Activated CD4-positive, alpha-beta T cell treated with anti-CD3 and anti-CD28 coated beads, Interleukin-2, amount 10 ng/mL, durations not matched to agents 7 days and 5 days (primary cell): ENCODE data around the gene SHC4. TPM values are rescaled to one million over a fixed set of nuclear protein-coding genes. Genes with fewer than 3 reads are reported as not detected.

ENCODE experiments used
- CTCF ChIA-PET: fragments of 350-600 bp; sonication (Branson Sonifier 250); formaldehyde crosslinking; loops from one replicate; lab custom pipeline; 2021; ENCODE audit warnings: antibody characterized with exemption; lab: Charles Lee
- POLR2A ChIA-PET: fragments of 350-600 bp; sonication (Branson Sonifier 250); formaldehyde crosslinking; loops from one replicate; lab custom pipeline; 2021; ENCODE audit warnings: antibody characterized with exemption; lab: Charles Lee
- DNase-seq: peaks from one replicate; pipeline ENCODE4 v3.0.0-alpha.2; 2020
- H3K27ac Mint-ChIP-seq: one replicate; pipeline ENCODE4 v1.8.0; 2021; ENCODE audit warnings: mild to moderate bottlenecking, moderate library complexity, mixed read lengths
- H3K27me3 Mint-ChIP-seq: one replicate; pipeline ENCODE4 v1.8.0; 2021; ENCODE audit warnings: mixed read lengths
- H3K36me3 Mint-ChIP-seq: one replicate; pipeline ENCODE4 v1.8.0; 2021; ENCODE audit warnings: low read depth, mixed read lengths
- H3K4me1 Mint-ChIP-seq: one replicate; pipeline ENCODE4 v1.8.0; 2021; ENCODE audit warnings: mixed read lengths
- H3K4me3 Mint-ChIP-seq: one replicate; pipeline ENCODE4 v1.8.0; 2021; ENCODE audit warnings: mild to moderate bottlenecking, moderate library complexity, mixed read lengths
- H3K9me3 Mint-ChIP-seq: one replicate; pipeline ENCODE4 v1.8.0; 2021; ENCODE audit warnings: mixed read lengths
- total RNA-seq, 2 experiments: library from RNA; stranded (reverse); gene quantifications; one replicate each; pipeline ENCODE4 v1.2.3, GENCODE V29; 2021

SHC4 gene
- total RNA-seq, 2 experiments from 2014 or later = 0.30 to 0.46 TPM

- CTCF ChIA-PET = no interaction called here
- Mint-ChIP-seq H3K27ac (no peak overlapping the region), H3K9me3 (peaks cover 9% of the 10 kb centered on the region), H3K27me3 (no peaks in the 10 kb centered on the region), H3K36me3 (peaks cover 59% of the 10 kb centered on the region), H3K4me3 (no peak overlapping the region), H3K4me1 (peaks cover 10% of the 10 kb centered on the region)
- DNase-seq = no peak
- POLR2A ChIA-PET = no interaction called here
Observed at GRCh38 chr15:48777645-48778330, 185.9 kb downstream of the SHC4 start.

- Mint-ChIP-seq H3K4me3 (no peak overlapping the region), H3K27ac (no peak overlapping the region), H3K4me1 (peaks cover 3% of the 10 kb centered on the region), H3K9me3 (peaks cover 9% of the 10 kb centered on the region), H3K36me3 (peaks cover 57% of the 10 kb centered on the region), H3K27me3 (no peaks in the 10 kb centered on the region)
- DNase-seq = no peak
- ChIA-PET POLR2A (no interaction called here), CTCF (interaction anchor here (0.6 to 0.7 kb wide), 2 partner anchors 53 to 1376 kb away, joined by 3 to 5 read pairs; no protein-coding TSS in a partner anchor)
Observed at GRCh38 chr15:48775546-48775945, 188.2 kb downstream of the SHC4 start.

GRCh38 chr15:48774484-48774883 lies 189.2 kb downstream of the SHC4 start:
- H3K4me1 Mint-ChIP-seq = peaks cover 3% of the 10 kb centered on the region
- no peak overlapping the region for H3K27ac Mint-ChIP-seq
- H3K27me3 Mint-ChIP-seq = no peaks in the 10 kb centered on the region
- H3K4me3 Mint-ChIP-seq = no peak overlapping the region
- no peak for DNase-seq
- H3K36me3 Mint-ChIP-seq = peaks cover 55% of the 10 kb centered on the region
- ChIA-PET CTCF (no interaction called here), POLR2A (no interaction called here)
- H3K9me3 Mint-ChIP-seq = peaks cover 9% of the 10 kb centered on the region

Other genes with a start within 250 kb of the SHC4 start
- gene CEP152, start 152.8 kb downstream of the SHC4 start, total RNA-seq = 10 to 100 TPM; 36.2 to 38.0 TPM
- 10 to 100 TPM; 83.8 to 84.0 TPM for gene EID1, start 85.8 kb downstream of the SHC4 start, total RNA-seq
- 10 to 100 TPM; 29.2 to 35.8 TPM for gene SECISBP2L, start 82.5 kb upstream of the SHC4 start, total RNA-seq
- gene COPS2, start 191.7 kb upstream of the SHC4 start, total RNA-seq = 10 to 100 TPM; 54.8 to 61.7 TPM
- gene GALK2, start 206.3 kb upstream of the SHC4 start, total RNA-seq = 10 to 100 TPM; 20.2 to 23.4 TPM